Stimulated activated CD4-positive, alpha-beta T cell treated with anti-CD3 and anti-CD28 coated beads, Interleukin-4, amount 100 ng/mL, for 48 hours (primary cell): ENCODE results near the gene TEP1.

Experiments used
- DNase-seq, 2 donors: peaks; one replicate each; pipeline ENCODE4 v3.0.0-alpha.2; 2020; ENCODE audit warnings: low read depth in 2 of 2

The TEP1 gene

GRCh38 chr14:20434701-20435581, 21.6 kb upstream of the TEP1 start:
- no peak for DNase-seq

- no peak for DNase-seq
Measured at GRCh38 chr14:20429801-20430669, 16.7 kb upstream of the TEP1 start.

- DNase-seq: no peak
Measured at GRCh38 chr14:20428802-20429201, 15.5 kb upstream of the TEP1 start.

GRCh38 chr14:20428010-20428365, 14.7 kb upstream of the TEP1 start:
- no peak for DNase-seq

GRCh38 chr14:20427231-20428009, 14.1 kb upstream of the TEP1 start:
- no peak for DNase-seq

GRCh38 chr14:20424851-20425250, 11.6 kb upstream of the TEP1 start:
- no peak for DNase-seq

- no peak for DNase-seq
Measured at GRCh38 chr14:20422886-20423285, 9.6 kb upstream of the TEP1 start.

- no peak for DNase-seq
Measured at GRCh38 chr14:20421267-20421666, 8.0 kb upstream of the TEP1 start.

GRCh38 chr14:20419419-20419818, 6.1 kb upstream of the TEP1 start:
- DNase-seq: no peak

GRCh38 chr14:20418501-20418909, 5.2 kb upstream of the TEP1 start:
- no peak for DNase-seq

- DNase-seq: no peak
Measured at GRCh38 chr14:20417250-20418186, 4.2 kb upstream of the TEP1 start.

GRCh38 chr14:20416223-20416622, 2.9 kb upstream of the TEP1 start:
- DNase-seq: no peak

GRCh38 chr14:20415782-20416206, 2.5 kb upstream of the TEP1 start:
- DNase-seq: peak in 1 of 2 donors; percentile 26

- peak; percentile 12 to 13 for DNase-seq
Measured at GRCh38 chr14:20413744-20414082, 412 bp upstream of the TEP1 start.

GRCh38 chr14:20412411-20412810, 890 bp downstream of the TEP1 start:
- no peak for DNase-seq

- DNase-seq: no peak
Measured at GRCh38 chr14:20409226-20409625, 4.1 kb downstream of the TEP1 start.

- DNase-seq: no peak
Measured at GRCh38 chr14:20403521-20403920, 9.8 kb downstream of the TEP1 start.

GRCh38 chr14:20400965-20401593, 12.2 kb downstream of the TEP1 start:
- DNase-seq: peak in 1 of 2 donors; percentile 9

- no peak for DNase-seq
Measured at GRCh38 chr14:20400589-20400964, 12.7 kb downstream of the TEP1 start.

- no peak for DNase-seq
Measured at GRCh38 chr14:20397511-20397910, 15.8 kb downstream of the TEP1 start.

- DNase-seq: no peak
Measured at GRCh38 chr14:20391505-20391904, 21.8 kb downstream of the TEP1 start.
